ENCODE measurements around the gene ZNF141. TPM values are rescaled to one million over a fixed set of nuclear protein-coding genes. Genes with fewer than 3 reads are reported as not detected.

The ZNF141 gene
- total RNA-seq, 1 donor from 2014 or later, result 17.0 TPM

GRCh38 chr4:335515-335914 lies 2.1 kb upstream of the ZNF141 start:
- no peak for DNase-seq (ENCODE audit: low spot score)
- TF ChIP-seq, protein P1, sequence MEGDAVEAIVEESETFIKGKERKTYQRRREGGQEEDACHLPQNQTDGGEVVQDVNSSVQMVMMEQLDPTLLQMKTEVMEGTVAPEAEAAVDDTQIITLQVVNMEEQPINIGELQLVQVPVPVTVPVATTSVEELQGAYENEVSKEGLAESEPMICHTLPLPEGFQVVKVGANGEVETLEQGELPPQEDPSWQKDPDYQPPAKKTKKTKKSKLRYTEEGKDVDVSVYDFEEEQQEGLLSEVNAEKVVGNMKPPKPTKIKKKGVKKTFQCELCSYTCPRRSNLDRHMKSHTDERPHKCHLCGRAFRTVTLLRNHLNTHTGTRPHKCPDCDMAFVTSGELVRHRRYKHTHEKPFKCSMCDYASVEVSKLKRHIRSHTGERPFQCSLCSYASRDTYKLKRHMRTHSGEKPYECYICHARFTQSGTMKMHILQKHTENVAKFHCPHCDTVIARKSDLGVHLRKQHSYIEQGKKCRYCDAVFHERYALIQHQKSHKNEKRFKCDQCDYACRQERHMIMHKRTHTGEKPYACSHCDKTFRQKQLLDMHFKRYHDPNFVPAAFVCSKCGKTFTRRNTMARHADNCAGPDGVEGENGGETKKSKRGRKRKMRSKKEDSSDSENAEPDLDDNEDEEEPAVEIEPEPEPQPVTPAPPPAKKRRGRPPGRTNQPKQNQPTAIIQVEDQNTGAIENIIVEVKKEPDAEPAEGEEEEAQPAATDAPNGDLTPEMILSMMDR (IDR thresholded peaks at IDR 0.05; ENCODE audit: unreplicated experiment), result no peak
- Mint-ChIP-seq H3K9me3 (ENCODE audit: unreplicated experiment) (no peaks in the 10 kb centered on the region), H3K27me3 (ENCODE audit: unreplicated experiment) (peaks cover 19% of the 10 kb centered on the region), H3K36me3 (ENCODE audit: low read depth, unreplicated experiment) (peaks cover 13% of the 10 kb centered on the region), H3K4me1 (ENCODE audit: unreplicated experiment) (peaks cover 18% of the 10 kb centered on the region), H3K27ac (ENCODE audit: unreplicated experiment) (no peak overlapping the region), H3K4me3 (ENCODE audit: unreplicated experiment) (peak overlapping the region; percentile 90)

DNA sequence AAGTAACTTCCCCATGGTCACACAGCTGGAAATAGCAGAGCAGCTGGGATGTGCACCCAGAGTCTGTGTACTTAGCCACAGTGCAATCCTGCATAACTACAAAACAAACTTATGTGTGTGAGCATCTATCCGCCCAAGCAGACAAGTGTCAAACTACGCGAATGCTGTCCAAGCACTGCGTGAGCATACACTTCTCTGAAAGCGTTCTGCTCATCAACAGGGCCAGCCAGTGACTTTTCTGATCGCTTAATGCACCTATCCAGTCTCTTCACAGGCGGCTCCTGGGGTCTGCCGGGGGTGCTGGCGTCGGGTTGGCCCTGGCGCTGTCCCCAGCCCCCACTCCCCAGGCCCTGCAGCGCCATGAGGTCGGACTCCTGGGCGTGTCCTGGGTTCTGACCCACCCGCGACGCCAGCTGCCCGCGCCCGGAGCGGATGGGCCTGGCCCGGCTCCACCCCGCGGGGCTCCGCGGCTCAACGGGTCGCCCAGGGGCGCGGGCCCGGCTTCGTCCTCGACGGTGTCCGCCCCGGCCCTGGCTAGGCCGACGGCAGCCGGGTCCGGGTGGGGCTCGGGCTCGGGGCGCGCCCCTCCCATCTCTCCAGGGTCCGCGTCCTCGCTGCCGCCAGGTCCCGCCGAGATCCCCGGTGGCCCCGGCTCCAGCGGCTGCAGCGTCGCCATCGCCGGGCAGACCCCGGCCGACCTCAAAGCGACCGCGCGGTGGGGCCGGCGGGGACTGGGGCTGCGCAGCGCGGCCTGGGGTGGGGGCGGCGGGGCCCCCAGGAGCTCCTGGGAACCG lies 1.3 kb upstream of the ZNF141 start:
- peaks cover 19% of the 10 kb centered on the region for H3K27me3 Mint-ChIP-seq (ENCODE audit: unreplicated experiment)
- DNase-seq (ENCODE audit: low spot score), result peak; percentile 22

DNA sequence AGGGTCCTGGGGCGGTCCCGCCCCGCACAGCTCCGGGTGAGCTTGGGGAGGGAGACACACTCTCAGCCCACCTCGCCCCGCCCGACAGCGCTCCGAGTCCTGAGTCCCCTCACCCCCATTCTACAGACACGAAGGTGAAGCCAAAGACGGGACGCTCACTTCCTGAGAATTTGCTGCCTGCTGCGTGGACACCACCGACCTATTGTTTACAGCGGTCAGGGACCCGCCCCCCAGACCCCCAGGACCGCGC lies 796 bp upstream of the ZNF141 start:
- peaks cover 18% of the 10 kb centered on the region for H3K4me1 Mint-ChIP-seq (ENCODE audit: unreplicated experiment)
- peaks cover 19% of the 10 kb centered on the region for H3K27me3 Mint-ChIP-seq (ENCODE audit: unreplicated experiment)
- H3K4me3 Mint-ChIP-seq (ENCODE audit: unreplicated experiment), result peak overlapping the region; percentile 99
- peak; percentile 41 for DNase-seq (ENCODE audit: low spot score)
- peaks cover 15% of the 10 kb centered on the region for H3K36me3 Mint-ChIP-seq (ENCODE audit: low read depth, unreplicated experiment)
- no peak overlapping the region for H3K27ac Mint-ChIP-seq (ENCODE audit: unreplicated experiment)
- no peaks in the 10 kb centered on the region for H3K9me3 Mint-ChIP-seq (ENCODE audit: unreplicated experiment)
- TF ChIP-seq, protein P1 (IDR thresholded peaks at IDR 0.05; ENCODE audit: unreplicated experiment), result no peak

More for the DNA sequence above, 1.3 kb upstream of the ZNF141 start:
- Mint-ChIP-seq H3K9me3 (ENCODE audit: unreplicated experiment) (no peaks in the 10 kb centered on the region), H3K36me3 (ENCODE audit: low read depth, unreplicated experiment) (peaks cover 15% of the 10 kb centered on the region), H3K4me1 (ENCODE audit: unreplicated experiment) (peaks cover 18% of the 10 kb centered on the region), H3K27ac (ENCODE audit: unreplicated experiment) (peak overlapping the region; percentile 61), H3K4me3 (ENCODE audit: unreplicated experiment) (peak overlapping the region; percentile 90)
- TF ChIP-seq, protein P1 (IDR thresholded peaks at IDR 0.05; ENCODE audit: unreplicated experiment), result no peak

DNA sequence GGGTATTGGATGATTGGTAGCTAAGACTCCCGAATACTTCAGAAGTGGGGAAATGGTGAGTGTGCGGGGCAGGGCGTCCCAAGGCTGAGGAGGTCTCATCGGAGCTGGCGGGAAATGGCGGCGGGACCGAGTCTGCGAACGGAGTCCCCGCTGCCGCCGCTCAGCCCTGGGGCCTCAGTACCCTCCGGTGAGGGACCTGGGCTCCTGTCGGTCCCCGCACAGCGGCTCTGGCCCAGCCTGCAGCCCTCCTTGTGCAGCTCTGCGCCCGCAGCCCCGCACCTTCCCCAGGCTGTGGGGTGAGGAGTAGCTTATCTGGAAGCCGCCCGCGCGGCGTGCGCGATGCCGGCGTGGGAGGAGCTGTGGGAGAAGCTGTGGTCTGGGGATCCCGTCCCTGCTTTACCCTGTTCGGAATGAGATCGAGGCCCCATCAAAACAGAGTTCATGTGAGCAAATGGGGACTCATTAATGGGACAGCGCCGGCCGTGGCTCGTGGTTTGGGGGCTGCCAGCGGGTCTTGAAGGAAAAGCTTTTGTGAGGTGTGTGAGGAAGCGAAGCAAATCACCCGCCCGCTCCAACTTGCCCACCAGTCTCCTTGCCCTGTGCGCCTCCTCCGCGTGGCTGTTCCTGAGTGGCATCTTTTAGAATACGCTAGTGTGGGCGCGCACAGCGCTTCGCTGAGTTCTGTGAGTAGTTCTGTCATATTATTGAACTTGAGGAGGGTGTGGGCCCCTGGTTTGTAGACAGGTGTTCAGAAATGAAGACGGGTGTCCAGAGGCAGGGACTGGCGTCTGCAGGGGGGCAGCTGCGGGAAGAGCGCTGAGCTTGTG lies 531 bp downstream of the ZNF141 start:
- peaks cover 15% of the 10 kb centered on the region for H3K36me3 Mint-ChIP-seq (ENCODE audit: low read depth, unreplicated experiment)
- H3K9me3 Mint-ChIP-seq (ENCODE audit: unreplicated experiment), result no peaks in the 10 kb centered on the region
- peak; percentile 52 for DNase-seq (ENCODE audit: low spot score)
- H3K27ac Mint-ChIP-seq (ENCODE audit: unreplicated experiment), result peak overlapping the region; percentile 89
- peaks cover 18% of the 10 kb centered on the region for H3K4me1 Mint-ChIP-seq (ENCODE audit: unreplicated experiment)
- TF ChIP-seq, protein P1 (IDR thresholded peaks at IDR 0.05; ENCODE audit: unreplicated experiment), result no peak
- peaks cover 19% of the 10 kb centered on the region for H3K27me3 Mint-ChIP-seq (ENCODE audit: unreplicated experiment)
- H3K4me3 Mint-ChIP-seq (ENCODE audit: unreplicated experiment), result peak overlapping the region; percentile 99

DNA sequence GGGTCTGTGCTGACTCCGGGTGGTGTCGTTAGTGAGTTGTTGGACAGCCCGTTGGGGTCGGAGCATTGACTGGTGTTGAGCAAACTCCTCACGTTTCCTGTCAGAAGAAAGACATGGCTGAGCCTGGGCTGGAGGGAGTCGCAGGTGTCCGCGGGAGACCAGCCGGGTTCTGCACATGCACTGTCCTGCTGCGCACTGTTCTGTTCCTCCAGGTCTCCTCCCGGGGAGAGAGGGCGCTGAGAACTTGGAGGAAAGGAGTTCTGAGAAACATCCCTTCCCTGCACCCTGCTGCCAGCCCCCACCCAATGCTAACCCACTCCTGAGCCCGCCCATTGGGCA lies 1.1 kb downstream of the ZNF141 start:
- H3K4me3 Mint-ChIP-seq (ENCODE audit: unreplicated experiment), result peak overlapping the region; percentile 99
- peaks cover 19% of the 10 kb centered on the region for H3K27me3 Mint-ChIP-seq (ENCODE audit: unreplicated experiment)
- H3K27ac Mint-ChIP-seq (ENCODE audit: unreplicated experiment), result no peak overlapping the region
- peaks cover 17% of the 10 kb centered on the region for H3K36me3 Mint-ChIP-seq (ENCODE audit: low read depth, unreplicated experiment)
- H3K9me3 Mint-ChIP-seq (ENCODE audit: unreplicated experiment), result no peaks in the 10 kb centered on the region
- DNase-seq (ENCODE audit: low spot score), result peak; percentile 7
- peaks cover 18% of the 10 kb centered on the region for H3K4me1 Mint-ChIP-seq (ENCODE audit: unreplicated experiment)
- TF ChIP-seq, protein P1 (IDR thresholded peaks at IDR 0.05; ENCODE audit: unreplicated experiment), result no peak

All from endothelial cell (in vitro differentiated cells).